Spleen (tissue), 7 donors: ENCODE results near the gene GRIN1.

Experiments
- POLR2AphosphoS5 ChIP-seq, 3 donors: sonication (generic); formaldehyde crosslinking; IDR thresholded peaks; one replicate each; pipeline ENCODE4 v1.5.1; 2017; ENCODE audit warnings: antibody characterized with exemption in 3 of 3
- TF ChIP-seq, protein P1 (sequence below), 11 experiments: fragments of 200-600 bp in 7 of 11; fragments of 450-650 bp in 4 of 11; sonication (generic) in 4 of 11; IDR thresholded peaks in 8 of 11; conservative IDR thresholded peaks in 3 of 11; 1 replicate in 7 of 11; 2 replicates in 4 of 11; pipeline versions ENCODE4 v1.4.0 to v1.8.0; 2016 to 2021; ENCODE audit warnings: antibody characterized with exemption in 11 of 11, inconsistent platforms in 4 of 11, mild to moderate bottlenecking in 1 of 11
- donor health status: DM: no; HTN: no; CAD: no; lungs with moderate emphysema.
- donor health status: DM: no; HTN: no; CAD: no.
- donor health status: DM: no; HTN: no; CAD: no.

DNA sequence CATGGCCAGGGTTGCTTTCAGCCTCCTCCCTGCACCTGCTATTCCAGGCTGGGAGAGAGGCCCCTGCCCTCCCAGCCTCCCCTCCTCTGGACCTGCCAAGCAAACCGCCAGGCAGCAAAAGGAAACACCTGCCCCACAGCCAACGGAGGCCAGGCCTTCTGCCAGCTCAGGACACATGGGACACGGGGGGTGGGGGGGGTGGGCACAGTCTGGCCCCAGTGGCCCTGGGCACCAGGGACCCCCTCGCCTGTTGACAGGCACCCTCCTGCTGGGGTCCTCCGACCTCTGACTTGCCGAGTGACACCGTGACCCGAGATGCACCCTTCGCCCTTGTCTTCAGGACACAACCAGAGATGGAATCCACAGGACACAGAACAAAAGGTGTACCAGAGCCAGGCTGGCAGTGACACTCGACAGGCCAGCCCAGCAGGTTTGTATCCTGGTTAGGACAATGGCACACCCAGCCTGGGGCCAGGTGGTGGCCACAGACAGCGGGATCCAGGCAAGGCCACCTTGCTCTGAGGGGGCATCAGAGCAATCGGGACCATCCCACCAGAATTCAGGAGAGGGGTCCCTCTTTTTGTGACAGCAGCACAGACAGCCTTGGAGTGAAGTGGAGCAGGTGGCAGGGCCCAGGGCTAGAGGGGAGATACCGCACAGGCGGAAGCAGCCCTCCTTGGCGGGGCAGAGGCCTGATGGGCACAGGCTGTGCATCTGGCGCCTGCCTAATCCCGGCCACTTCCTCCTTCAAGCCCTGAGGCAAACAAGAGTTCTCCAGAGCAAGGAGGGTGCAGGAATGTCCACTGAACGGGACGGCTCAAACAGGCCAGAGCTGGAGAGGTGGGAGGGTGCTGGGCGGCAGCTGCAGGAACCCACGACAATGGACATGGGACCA, 34.2 kb downstream of the GRIN1 start:
- TF ChIP-seq, protein P1, sequence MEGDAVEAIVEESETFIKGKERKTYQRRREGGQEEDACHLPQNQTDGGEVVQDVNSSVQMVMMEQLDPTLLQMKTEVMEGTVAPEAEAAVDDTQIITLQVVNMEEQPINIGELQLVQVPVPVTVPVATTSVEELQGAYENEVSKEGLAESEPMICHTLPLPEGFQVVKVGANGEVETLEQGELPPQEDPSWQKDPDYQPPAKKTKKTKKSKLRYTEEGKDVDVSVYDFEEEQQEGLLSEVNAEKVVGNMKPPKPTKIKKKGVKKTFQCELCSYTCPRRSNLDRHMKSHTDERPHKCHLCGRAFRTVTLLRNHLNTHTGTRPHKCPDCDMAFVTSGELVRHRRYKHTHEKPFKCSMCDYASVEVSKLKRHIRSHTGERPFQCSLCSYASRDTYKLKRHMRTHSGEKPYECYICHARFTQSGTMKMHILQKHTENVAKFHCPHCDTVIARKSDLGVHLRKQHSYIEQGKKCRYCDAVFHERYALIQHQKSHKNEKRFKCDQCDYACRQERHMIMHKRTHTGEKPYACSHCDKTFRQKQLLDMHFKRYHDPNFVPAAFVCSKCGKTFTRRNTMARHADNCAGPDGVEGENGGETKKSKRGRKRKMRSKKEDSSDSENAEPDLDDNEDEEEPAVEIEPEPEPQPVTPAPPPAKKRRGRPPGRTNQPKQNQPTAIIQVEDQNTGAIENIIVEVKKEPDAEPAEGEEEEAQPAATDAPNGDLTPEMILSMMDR (IDR thresholded peaks at IDR 0.05 in 8 of 11, conservative IDR thresholded peaks at IDR 0.05 in 3 of 11) = no peak
- TF ChIP-seq POLR2AphosphoS5 (IDR thresholded peaks at IDR 0.05) = no peak
